Measurements from ENCODE around the gene ARHGEF4.

The ARHGEF4 gene

GRCh38 chr2:130864830-130865800 is 28.4 kb downstream of the ARHGEF4 start:
- peak; percentile 69 for DNase-seq

GRCh38 chr2:130869441-130870160 is 32.9 kb downstream of the ARHGEF4 start:
- no peak for DNase-seq

GRCh38 chr2:130870161-130870485 is 33.4 kb downstream of the ARHGEF4 start:
- no peak for DNase-seq

- no peak for DNase-seq
Measured at GRCh38 chr2:130870779-130871178, 34.1 kb downstream of the ARHGEF4 start.

- no peak for DNase-seq
Measured at GRCh38 chr2:130871843-130872740, 35.4 kb downstream of the ARHGEF4 start.

GRCh38 chr2:130872741-130873125 is 36.0 kb downstream of the ARHGEF4 start:
- DNase-seq, result no peak

- peak; percentile 40 for DNase-seq
Measured at GRCh38 chr2:130873700-130874346, 37.1 kb downstream of the ARHGEF4 start.

GRCh38 chr2:130874512-130874911 is 37.8 kb downstream of the ARHGEF4 start:
- DNase-seq, result no peak

- DNase-seq, result no peak
Measured at GRCh38 chr2:130875935-130876334, 39.2 kb downstream of the ARHGEF4 start.

GRCh38 chr2:130877258-130877657 is 40.5 kb downstream of the ARHGEF4 start:
- DNase-seq, result no peak

GRCh38 chr2:130878316-130878715 is 41.6 kb downstream of the ARHGEF4 start:
- DNase-seq, result no peak

GRCh38 chr2:130878933-130879332 is 42.2 kb downstream of the ARHGEF4 start:
- no peak for DNase-seq

- DNase-seq, result no peak
Measured at GRCh38 chr2:130882111-130882690, 45.5 kb downstream of the ARHGEF4 start.

GRCh38 chr2:130882991-130883390 is 46.3 kb downstream of the ARHGEF4 start:
- DNase-seq, result no peak

GRCh38 chr2:130883496-130883895 is 46.8 kb downstream of the ARHGEF4 start:
- no peak for DNase-seq

- no peak for DNase-seq
Measured at GRCh38 chr2:130884013-130884412, 47.3 kb downstream of the ARHGEF4 start.

GRCh38 chr2:130884503-130884902 is 47.8 kb downstream of the ARHGEF4 start:
- no peak for DNase-seq

- DNase-seq, result no peak
Measured at GRCh38 chr2:130887643-130888042, 50.9 kb downstream of the ARHGEF4 start.

GRCh38 chr2:130890941-130891669 is 54.4 kb downstream of the ARHGEF4 start:
- DNase-seq, result no peak

GRCh38 chr2:130891966-130892365 is 55.3 kb downstream of the ARHGEF4 start:
- no peak for DNase-seq

Measured in NCI-H1105 treated with DMSO at 0.1 percent for 48 hours (cell line).